Measurements from ENCODE around the gene BNIP3. TPM values are rescaled to one million over a fixed set of nuclear protein-coding genes. Genes with fewer than 3 reads are reported as not detected.

BNIP3 gene
- total RNA-seq, 2 experiments from 2014 or later: 61.5 to 62.9 TPM

DNA sequence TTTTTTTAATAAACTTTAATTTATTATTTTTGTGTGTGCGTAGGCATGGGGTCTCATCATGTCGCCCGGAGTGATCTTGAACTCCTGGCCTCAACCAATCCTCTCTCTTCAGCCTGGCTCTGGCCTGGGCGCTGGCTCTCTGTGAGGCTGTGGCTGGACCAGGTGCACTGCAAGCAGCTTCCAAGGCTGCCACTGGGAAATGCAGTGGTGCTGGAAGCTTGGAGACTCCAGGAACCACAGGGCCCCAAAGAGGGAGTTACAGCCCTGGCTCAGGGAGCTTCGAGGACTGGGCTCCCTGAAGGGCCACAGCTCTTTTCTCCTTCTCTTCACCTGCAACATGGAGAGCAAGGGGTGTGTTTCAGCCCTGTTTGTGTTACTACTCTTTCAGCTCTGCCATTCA is 36.7 kb upstream of the BNIP3 start:
- Mint-ChIP-seq H3K27ac (no peak overlapping the region), H3K9me3 (ENCODE audit: insufficient read depth) (no peaks in the 10 kb centered on the region), H3K4me1 (ENCODE audit: low read depth) (peaks cover 6% of the 10 kb centered on the region), H3K27me3 (ENCODE audit: low read depth) (peaks cover 8% of the 10 kb centered on the region), H3K4me3 (no peak overlapping the region), H3K36me3 (ENCODE audit: low read depth) (no peaks in the 10 kb centered on the region)
- ChIA-PET POLR2A (no interaction called here), CTCF (interaction anchor here (1.3 kb wide), 1 partner anchor 124 kb away, joined by 6 read pairs; no protein-coding TSS in a partner anchor)
- no peak for ATAC-seq
- DNase-seq: no peak

- Mint-ChIP-seq H3K27ac (no peak overlapping the region), H3K4me1 (ENCODE audit: low read depth) (no peaks in the 10 kb centered on the region), H3K36me3 (ENCODE audit: low read depth) (no peaks in the 10 kb centered on the region), H3K9me3 (ENCODE audit: insufficient read depth) (no peaks in the 10 kb centered on the region), H3K4me3 (no peak overlapping the region), H3K27me3 (ENCODE audit: low read depth) (peaks cover 10% of the 10 kb centered on the region)
- ATAC-seq (no peak), DNase-seq (no peak)
- ChIA-PET POLR2A (no interaction called here), CTCF (no interaction called here)
Measured at GRCh38 chr10:132016514-132016913, 34.8 kb upstream of the BNIP3 start.

DNA sequence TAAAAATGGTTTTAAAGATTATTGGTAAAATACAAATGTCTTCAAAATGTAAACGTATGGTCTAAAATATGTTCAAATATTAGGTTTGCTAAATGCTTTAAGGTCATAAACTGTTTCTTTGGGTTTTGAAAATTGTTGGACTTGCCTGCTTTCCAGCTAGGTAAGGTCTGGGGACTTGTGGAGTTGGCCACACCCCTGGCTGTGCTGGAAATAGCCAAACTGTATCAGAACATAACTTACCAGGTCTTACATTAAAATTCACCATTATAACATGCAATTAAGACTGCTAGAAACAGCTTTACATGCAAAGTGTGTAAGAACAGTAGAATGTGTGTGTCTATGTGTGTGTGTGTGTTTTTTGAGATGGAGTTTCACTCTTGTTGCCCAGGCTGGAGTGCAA is 29.7 kb upstream of the BNIP3 start:
- Mint-ChIP-seq H3K36me3 (ENCODE audit: low read depth) (no peaks in the 10 kb centered on the region), H3K27ac (no peak overlapping the region), H3K27me3 (ENCODE audit: low read depth) (peaks cover 25% of the 10 kb centered on the region), H3K9me3 (ENCODE audit: insufficient read depth) (no peaks in the 10 kb centered on the region), H3K4me3 (no peak overlapping the region), H3K4me1 (ENCODE audit: low read depth) (peaks cover 3% of the 10 kb centered on the region)
- POLR2A ChIA-PET: no interaction called here
- no peak for ATAC-seq
- CTCF ChIA-PET: interaction anchor here (1.5 kb wide), 1 partner anchor 126 kb away, joined by 6 read pairs; no protein-coding TSS in a partner anchor
- no peak for DNase-seq

- ATAC-seq: no peak
- no peak for DNase-seq
- H3K27ac Mint-ChIP-seq: no peak overlapping the region
- H3K27me3 Mint-ChIP-seq (ENCODE audit: low read depth): peaks cover 25% of the 10 kb centered on the region
- peaks cover 5% of the 10 kb centered on the region for H3K4me1 Mint-ChIP-seq (ENCODE audit: low read depth)
- H3K9me3 Mint-ChIP-seq (ENCODE audit: insufficient read depth): no peaks in the 10 kb centered on the region
- no peaks in the 10 kb centered on the region for H3K36me3 Mint-ChIP-seq (ENCODE audit: low read depth)
- H3K4me3 Mint-ChIP-seq: no peak overlapping the region
- ChIA-PET POLR2A (no interaction called here), CTCF (interaction anchor here (1.5 kb wide), 1 partner anchor 125 kb away, joined by 6 read pairs; no protein-coding TSS in a partner anchor)
Measured at GRCh38 chr10:132011024-132011423, 29.3 kb upstream of the BNIP3 start.

DNA sequence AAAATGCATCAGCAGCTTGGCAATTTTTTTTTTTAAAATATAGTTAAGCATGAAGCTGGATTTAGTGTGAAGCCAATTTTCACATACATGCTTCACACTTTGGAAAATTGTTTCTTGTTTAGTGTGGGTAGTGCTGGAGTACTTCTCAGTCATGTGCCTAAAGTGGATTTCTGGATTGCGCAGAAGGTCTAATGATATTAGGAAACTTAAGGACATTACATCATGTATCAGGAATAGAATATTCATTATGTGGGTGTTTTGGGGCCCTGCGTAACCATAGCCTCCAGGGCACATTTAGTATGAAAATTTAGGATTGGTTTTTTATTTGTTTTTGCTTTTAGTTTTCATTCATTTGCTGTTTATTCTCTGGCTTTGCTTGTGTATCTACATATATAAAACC is 28.8 kb upstream of the BNIP3 start:
- peaks cover 1% of the 10 kb centered on the region for H3K9me3 Mint-ChIP-seq (ENCODE audit: insufficient read depth)
- H3K4me3 Mint-ChIP-seq: no peak overlapping the region
- DNase-seq (no peak), ATAC-seq (no peak)
- H3K27ac Mint-ChIP-seq: no peak overlapping the region
- H3K4me1 Mint-ChIP-seq (ENCODE audit: low read depth): peaks cover 5% of the 10 kb centered on the region
- CTCF ChIA-PET: interaction anchor here (1.5 kb wide), 1 partner anchor 125 kb away, joined by 6 read pairs; no protein-coding TSS in a partner anchor
- POLR2A ChIA-PET: no interaction called here
- peaks cover 25% of the 10 kb centered on the region for H3K27me3 Mint-ChIP-seq (ENCODE audit: low read depth)
- H3K36me3 Mint-ChIP-seq (ENCODE audit: low read depth): no peaks in the 10 kb centered on the region

DNA sequence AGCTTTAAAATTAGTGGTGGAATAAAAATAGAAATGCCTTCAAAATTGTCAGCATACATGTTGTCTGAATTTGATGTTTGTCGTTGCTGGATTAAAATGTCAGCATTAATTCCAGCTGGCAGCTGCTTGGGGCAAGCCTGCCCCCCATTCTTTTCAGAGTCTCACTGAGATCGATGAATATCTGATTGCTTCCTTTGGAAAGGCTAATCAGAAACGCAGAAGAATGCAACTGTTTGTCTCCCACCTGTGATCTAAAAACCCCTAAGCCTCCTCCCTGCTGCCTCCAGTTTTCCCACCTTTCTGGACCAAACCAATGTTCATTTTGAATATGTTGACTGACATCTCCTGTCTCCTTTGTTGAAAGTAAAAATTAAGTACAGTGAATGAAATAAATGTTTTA is 27.9 kb upstream of the BNIP3 start:
- H3K27ac Mint-ChIP-seq: no peak overlapping the region
- no peak overlapping the region for H3K4me3 Mint-ChIP-seq
- POLR2A ChIA-PET: no interaction called here
- H3K27me3 Mint-ChIP-seq (ENCODE audit: low read depth): peaks cover 25% of the 10 kb centered on the region
- DNase-seq (no peak), ATAC-seq (no peak)
- CTCF ChIA-PET: no interaction called here
- H3K36me3 Mint-ChIP-seq (ENCODE audit: low read depth): no peaks in the 10 kb centered on the region
- H3K4me1 Mint-ChIP-seq (ENCODE audit: low read depth): peaks cover 10% of the 10 kb centered on the region
- peaks cover 7% of the 10 kb centered on the region for H3K9me3 Mint-ChIP-seq (ENCODE audit: insufficient read depth)

DNA sequence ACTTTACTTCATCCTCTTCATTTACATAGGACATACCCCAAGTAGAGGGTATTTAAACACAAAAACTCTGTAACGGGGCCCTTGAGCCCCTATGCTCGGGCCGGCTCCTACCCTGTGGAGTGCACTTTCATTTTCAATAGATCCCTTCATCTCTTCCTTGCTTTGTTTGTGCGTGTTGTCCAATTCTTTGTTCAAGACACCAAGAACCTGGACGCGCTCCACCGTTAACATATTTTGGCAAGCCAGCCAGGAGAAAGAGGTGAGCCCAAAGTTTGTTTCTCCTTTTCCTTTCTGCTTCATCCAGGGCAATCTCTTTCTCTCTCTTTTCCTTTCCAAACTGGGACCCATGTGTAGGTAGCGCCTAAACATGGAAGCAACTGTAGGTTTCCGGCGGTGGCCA is 26.0 kb upstream of the BNIP3 start:
- peaks cover 21% of the 10 kb centered on the region for H3K27me3 Mint-ChIP-seq (ENCODE audit: low read depth)
- CTCF ChIA-PET: interaction anchor here (1.3 kb wide), 1 partner anchor 15 kb away, joined by 5 read pairs; no protein-coding TSS in a partner anchor

DNA sequence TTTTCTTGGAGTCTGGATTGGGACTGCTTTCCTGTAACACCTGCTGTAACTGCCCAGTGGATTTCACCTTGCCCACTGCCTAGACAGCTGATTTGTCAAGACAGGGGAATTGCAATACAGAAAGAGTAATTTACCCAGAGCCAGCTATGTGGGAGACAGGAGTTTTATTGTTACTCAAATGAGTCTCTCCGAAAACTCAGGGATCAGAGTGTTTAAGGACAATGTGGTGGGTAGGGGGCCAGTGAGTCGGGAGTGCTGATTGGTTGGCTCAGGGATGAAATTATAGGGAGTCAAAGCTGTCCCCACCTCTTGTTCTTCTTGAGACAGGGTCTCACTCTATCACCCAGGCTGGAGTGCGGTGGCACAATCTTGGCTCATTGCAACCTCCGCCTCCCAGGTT is 25.2 kb upstream of the BNIP3 start:
- Mint-ChIP-seq H3K9me3 (ENCODE audit: insufficient read depth) (peaks cover 7% of the 10 kb centered on the region), H3K4me3 (no peak overlapping the region), H3K36me3 (ENCODE audit: low read depth) (no peaks in the 10 kb centered on the region), H3K27ac (no peak overlapping the region), H3K4me1 (ENCODE audit: low read depth) (peaks cover 10% of the 10 kb centered on the region), H3K27me3 (ENCODE audit: low read depth) (peaks cover 21% of the 10 kb centered on the region)
- CTCF ChIA-PET: interaction anchor here (1.3 kb wide), 1 partner anchor 16 kb away, joined by 5 read pairs; no protein-coding TSS in a partner anchor
- ATAC-seq (no peak), DNase-seq (no peak)
- POLR2A ChIA-PET: no interaction called here

More for the DNA sequence above, 26.0 kb upstream of the BNIP3 start:
- H3K4me3 Mint-ChIP-seq: no peak overlapping the region
- no peaks in the 10 kb centered on the region for H3K36me3 Mint-ChIP-seq (ENCODE audit: low read depth)
- H3K9me3 Mint-ChIP-seq (ENCODE audit: insufficient read depth): peaks cover 7% of the 10 kb centered on the region
- H3K4me1 Mint-ChIP-seq (ENCODE audit: low read depth): peaks cover 10% of the 10 kb centered on the region
- no peak for DNase-seq
- no peak overlapping the region for H3K27ac Mint-ChIP-seq
- POLR2A ChIA-PET: no interaction called here
- no peak for ATAC-seq

GRCh38 chr10:132005147-132005546 is 23.4 kb upstream of the BNIP3 start:
- no peak overlapping the region for H3K4me3 Mint-ChIP-seq
- POLR2A ChIA-PET: no interaction called here
- H3K4me1 Mint-ChIP-seq (ENCODE audit: low read depth): peaks cover 10% of the 10 kb centered on the region
- H3K36me3 Mint-ChIP-seq (ENCODE audit: low read depth): no peaks in the 10 kb centered on the region
- CTCF ChIA-PET: no interaction called here
- ATAC-seq (no peak), DNase-seq (no peak)
- H3K27me3 Mint-ChIP-seq (ENCODE audit: low read depth): peaks cover 11% of the 10 kb centered on the region
- H3K27ac Mint-ChIP-seq: no peak overlapping the region
- peaks cover 7% of the 10 kb centered on the region for H3K9me3 Mint-ChIP-seq (ENCODE audit: insufficient read depth)

DNA sequence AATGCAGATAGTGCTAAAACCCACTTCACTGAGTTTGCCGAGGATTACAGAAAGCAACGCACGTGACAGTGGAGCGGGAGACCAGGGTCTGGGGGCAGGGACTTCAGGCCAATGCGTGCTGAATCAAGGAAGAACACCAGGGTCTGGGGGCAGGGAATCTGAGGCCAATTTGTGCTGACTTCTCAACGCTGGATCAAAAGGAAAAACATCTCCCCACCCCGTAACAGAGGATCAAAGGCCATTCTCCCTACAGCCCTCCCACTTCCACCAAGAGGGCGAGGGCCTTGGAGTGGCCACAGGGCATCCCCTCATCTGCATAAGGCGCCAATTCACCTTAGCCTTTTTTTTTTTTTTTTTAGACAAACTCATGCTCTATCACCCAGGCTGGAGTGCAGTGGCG is 22.3 kb upstream of the BNIP3 start:
- H3K36me3 Mint-ChIP-seq (ENCODE audit: low read depth): no peaks in the 10 kb centered on the region
- H3K9me3 Mint-ChIP-seq (ENCODE audit: insufficient read depth): peaks cover 7% of the 10 kb centered on the region
- H3K27me3 Mint-ChIP-seq (ENCODE audit: low read depth): peaks cover 7% of the 10 kb centered on the region
- ChIA-PET CTCF (no interaction called here), POLR2A (no interaction called here)
- DNase-seq (no peak), ATAC-seq (no peak)
- H3K4me1 Mint-ChIP-seq (ENCODE audit: low read depth): peaks cover 10% of the 10 kb centered on the region
- no peak overlapping the region for H3K4me3 Mint-ChIP-seq
- H3K27ac Mint-ChIP-seq: no peak overlapping the region

DNA sequence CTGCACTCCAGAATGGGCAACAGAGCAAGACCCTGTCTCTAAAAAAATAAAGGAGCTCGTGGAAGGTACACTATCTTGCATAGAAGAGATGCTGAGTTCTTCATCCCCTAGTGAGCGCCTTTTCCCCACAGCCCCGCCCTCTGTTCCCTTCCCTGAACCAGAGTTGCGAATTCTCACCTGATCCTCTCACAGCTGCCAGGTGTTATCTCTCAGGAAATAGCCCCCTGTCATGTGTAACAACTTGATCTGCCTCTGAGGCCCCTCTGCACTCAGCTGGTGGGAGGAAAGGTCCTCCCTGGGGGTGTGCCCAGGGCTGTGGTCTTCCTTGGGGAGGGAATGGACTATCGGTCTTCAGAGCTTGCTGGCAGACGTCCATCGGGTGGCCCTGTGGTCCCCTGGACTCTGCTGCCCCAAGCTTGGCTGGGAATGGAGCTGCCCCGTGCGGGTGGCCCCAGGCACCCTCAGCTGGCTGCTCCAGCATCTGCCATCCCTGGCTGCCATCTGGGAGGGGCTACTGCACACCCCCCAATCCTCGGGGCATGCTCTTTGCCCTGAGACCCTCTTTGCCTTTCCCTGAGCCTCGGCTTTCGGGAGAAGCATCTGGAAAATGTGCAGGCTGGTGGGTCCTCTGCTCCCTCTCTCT is 21.7 kb upstream of the BNIP3 start:
- ATAC-seq (no peak), DNase-seq (no peak)
- Mint-ChIP-seq H3K36me3 (ENCODE audit: low read depth) (no peaks in the 10 kb centered on the region), H3K27ac (no peak overlapping the region), H3K4me1 (ENCODE audit: low read depth) (peaks cover 10% of the 10 kb centered on the region), H3K9me3 (ENCODE audit: insufficient read depth) (peaks cover 7% of the 10 kb centered on the region), H3K27me3 (ENCODE audit: low read depth) (peaks cover 2% of the 10 kb centered on the region), H3K4me3 (no peak overlapping the region)
- ChIA-PET CTCF (no interaction called here), POLR2A (no interaction called here)

- DNase-seq (no peak), ATAC-seq (no peak)
- ChIA-PET CTCF (interaction anchor here (0.8 kb wide), 1 partner anchor 21 kb away, joined by 3 read pairs; no protein-coding TSS in a partner anchor), POLR2A (no interaction called here)
- Mint-ChIP-seq H3K27me3 (ENCODE audit: low read depth) (no peaks in the 10 kb centered on the region), H3K27ac (no peak overlapping the region), H3K36me3 (ENCODE audit: low read depth) (no peaks in the 10 kb centered on the region), H3K4me1 (ENCODE audit: low read depth) (peaks cover 9% of the 10 kb centered on the region), H3K9me3 (ENCODE audit: insufficient read depth) (peaks cover 7% of the 10 kb centered on the region), H3K4me3 (no peak overlapping the region)
Measured at GRCh38 chr10:132002004-132002403, 20.3 kb upstream of the BNIP3 start.
